ENCODE results near the gene ATXN7L1. TPM values are rescaled to one million over a fixed set of nuclear protein-coding genes. Genes with fewer than 3 reads are reported as not detected.

The ATXN7L1 gene
- total RNA-seq, 2 experiments from 2014 or later: 0.59 TPM; not detected in 1

GRCh38 chr7:105866102-105866801 is 10.1 kb downstream of the ATXN7L1 start:
- H3K79me2 ChIP-seq (ENCODE audit: insufficient read depth, low read depth, low read length): no peaks in the 10 kb centered on the region
- CTCF ChIA-PET (ENCODE audit: unreplicated experiment): no interaction called here
- H3K9me3 ChIP-seq (ENCODE audit: low read length): no peaks in the 10 kb centered on the region
- H3K4me3 ChIP-seq (ENCODE audit: low read depth, low read length, poor library complexity, severe bottlenecking): no peak overlapping the region
- BruUV-seq (replicated peaks): no TSS peak
- POLR2A ChIA-PET: no interaction called here
- H4K20me1 ChIP-seq (ENCODE audit: insufficient read depth, low read length): no peaks in the 10 kb centered on the region
- no peak overlapping the region for H2AFZ ChIP-seq (ENCODE audit: low read length)
- no peaks in the 10 kb centered on the region for H3K4me1 ChIP-seq (ENCODE audit: insufficient read depth, low read length, poor library complexity, severe bottlenecking)
- TF ChIP-seq EZH2phosphoT487 (IDR thresholded peaks at IDR 0.05; ENCODE audit: borderline replicate concordance, low read depth, low read length) (no peak), CTCF (conservative IDR thresholded peaks at IDR 0.05; ENCODE audit: low read length) (no peak)
- H3K9me2 ChIP-seq (ENCODE audit: insufficient read depth, low read length): no peaks in the 10 kb centered on the region
- no peak overlapping the region for H3K4me2 ChIP-seq (ENCODE audit: low read length)
- intact Hi-C loops (cut with micrococcal nuclease; ENCODE audit: unreplicated experiment): no loop called here
- DNase-seq (ENCODE audit: low spot score): no peak
- no peaks in the 10 kb centered on the region for H3K36me3 ChIP-seq (ENCODE audit: insufficient read depth, low read length)
- no peak overlapping the region for H3K27ac ChIP-seq (ENCODE audit: low read depth, low read length, poor library complexity, severe bottlenecking)

- Histone ChIP-seq H3K27ac (ENCODE audit: low read depth, low read length, poor library complexity, severe bottlenecking) (no peak overlapping the region), H3K4me2 (ENCODE audit: low read length) (no peak overlapping the region), H3K4me3 (ENCODE audit: low read depth, low read length, poor library complexity, severe bottlenecking) (no peak overlapping the region), H3K4me1 (ENCODE audit: insufficient read depth, low read length, poor library complexity, severe bottlenecking) (no peaks in the 10 kb centered on the region), H3K9me3 (ENCODE audit: low read length) (no peaks in the 10 kb centered on the region), H3K9me2 (ENCODE audit: insufficient read depth, low read length) (no peaks in the 10 kb centered on the region), H4K20me1 (ENCODE audit: insufficient read depth, low read length) (no peaks in the 10 kb centered on the region), H3K36me3 (ENCODE audit: insufficient read depth, low read length) (no peaks in the 10 kb centered on the region), H2AFZ (ENCODE audit: low read length) (no peak overlapping the region), H3K79me2 (ENCODE audit: insufficient read depth, low read depth, low read length) (no peaks in the 10 kb centered on the region)
- intact Hi-C loops (cut with micrococcal nuclease; ENCODE audit: unreplicated experiment): no loop called here
- TF ChIP-seq EZH2phosphoT487 (IDR thresholded peaks at IDR 0.05; ENCODE audit: borderline replicate concordance, low read depth, low read length) (no peak), CTCF (conservative IDR thresholded peaks at IDR 0.05; ENCODE audit: low read length) (no peak)
- BruUV-seq (replicated peaks): no TSS peak
- CTCF ChIA-PET (ENCODE audit: unreplicated experiment): interaction anchor here (0.7 kb wide), 1 partner anchor 288 kb away, joined by 5 read pairs; no protein-coding TSS in a partner anchor
- POLR2A ChIA-PET: no interaction called here
- DNase-seq (ENCODE audit: low spot score): no peak
Measured at GRCh38 chr7:105863876-105864275, 12.5 kb downstream of the ATXN7L1 start.

GRCh38 chr7:105862770-105863169 is 13.6 kb downstream of the ATXN7L1 start:
- POLR2A ChIA-PET: interaction anchor here (0.6 kb wide), 1 partner anchor 171 kb away, joined by 5 read pairs; no protein-coding TSS in a partner anchor
- TF ChIP-seq CTCF (conservative IDR thresholded peaks at IDR 0.05; ENCODE audit: low read length) (no peak), EZH2phosphoT487 (IDR thresholded peaks at IDR 0.05; ENCODE audit: borderline replicate concordance, low read depth, low read length) (no peak)
- H3K79me2 ChIP-seq (ENCODE audit: insufficient read depth, low read depth, low read length): no peaks in the 10 kb centered on the region
- H3K36me3 ChIP-seq (ENCODE audit: insufficient read depth, low read length): no peaks in the 10 kb centered on the region
- no TSS peak for BruUV-seq (replicated peaks)
- H3K9me3 ChIP-seq (ENCODE audit: low read length): no peaks in the 10 kb centered on the region
- DNase-seq (ENCODE audit: low spot score): no peak
- intact Hi-C loops (cut with micrococcal nuclease; ENCODE audit: unreplicated experiment): no loop called here
- no peak overlapping the region for H3K4me2 ChIP-seq (ENCODE audit: low read length)
- H3K4me3 ChIP-seq (ENCODE audit: low read depth, low read length, poor library complexity, severe bottlenecking): no peak overlapping the region
- no peaks in the 10 kb centered on the region for H3K9me2 ChIP-seq (ENCODE audit: insufficient read depth, low read length)
- CTCF ChIA-PET (ENCODE audit: unreplicated experiment): no interaction called here
- no peaks in the 10 kb centered on the region for H3K4me1 ChIP-seq (ENCODE audit: insufficient read depth, low read length, poor library complexity, severe bottlenecking)
- H4K20me1 ChIP-seq (ENCODE audit: insufficient read depth, low read length): no peaks in the 10 kb centered on the region
- H3K27ac ChIP-seq (ENCODE audit: low read depth, low read length, poor library complexity, severe bottlenecking): no peak overlapping the region
- H2AFZ ChIP-seq (ENCODE audit: low read length): no peak overlapping the region

Data from OCI-LY7 (cell line).